ENCODE data around the gene PSMA3. TPM values are rescaled to one million over a fixed set of nuclear protein-coding genes. Genes with fewer than 3 reads are reported as not detected.

The PSMA3 gene
- total RNA-seq, result 100 to 1,000 TPM; 152 to 238 TPM
- polyA plus RNA-seq (ENCODE audit: insufficient read length in 6 of 6), result 100 to 1,000 TPM; 140 to 167 (median 158) TPM
- long read RNA-seq, donor 1, transcript PSMA3-212 (3 exons, 730 nt), result minor isoform, 8 of 175 reads
- long read RNA-seq, donor 1, transcript PSMA3-201 (11 exons, 970 nt), result major isoform, 78 of 175 reads
- long read RNA-seq, donor 1, partial matches to known transcripts, result 81 of 175 reads
- long read RNA-seq, donor 1, other reads (novel, unspliced or antisense), result 5 of 175 reads
- long read RNA-seq, donor 2, transcript PSMA3-201 (11 exons, 970 nt), result major isoform, 62 of 152 reads
- long read RNA-seq, donor 2, transcript PSMA3-212 (3 exons, 730 nt), result minor isoform, 9 of 152 reads
- long read RNA-seq, donor 2, partial matches to known transcripts, result 70 of 152 reads
- long read RNA-seq, donor 2, other reads (novel, unspliced or antisense), result 8 of 152 reads
- long read RNA-seq, donor 3, transcript PSMA3-201 (11 exons, 970 nt), result major isoform, 62 of 135 reads
- long read RNA-seq, donor 3, transcript PSMA3-212 (3 exons, 730 nt), result minor isoform, 7 of 135 reads
- long read RNA-seq, donor 3, partial matches to known transcripts, result 66 of 135 reads
- long read RNA-seq, donor 3, other reads (novel, unspliced or antisense), result 0 of 135 reads
- long read RNA-seq, donor 4, transcript PSMA3-201 (11 exons, 970 nt), result major isoform, 76 of 88 reads
- long read RNA-seq, donor 4, partial matches to known transcripts, result 2 of 88 reads
- long read RNA-seq, donor 4, other reads (novel, unspliced or antisense), result 7 of 88 reads
- long read RNA-seq, donor 5, transcript PSMA3-212 (3 exons, 730 nt), result minor isoform, 11 of 244 reads
- long read RNA-seq, donor 5, transcript PSMA3-201 (11 exons, 970 nt), result major isoform, 56 of 244 reads
- long read RNA-seq, donor 5, partial matches to known transcripts, result 128 of 244 reads
- long read RNA-seq, donor 5, other reads (novel, unspliced or antisense), result 46 of 244 reads
- long read RNA-seq, donor 6, transcript PSMA3-201 (11 exons, 970 nt), result major isoform, 101 of 140 reads
- long read RNA-seq, donor 6, transcript PSMA3-212 (3 exons, 730 nt), result minor isoform, 8 of 140 reads
- long read RNA-seq, donor 6, partial matches to known transcripts, result 30 of 140 reads
- long read RNA-seq, donor 6, other reads (novel, unspliced or antisense), result 0 of 140 reads
- long read RNA-seq, donor 7, transcript PSMA3-201 (11 exons, 970 nt), result major isoform, 40 of 86 reads
- long read RNA-seq, donor 7, transcript PSMA3-212 (3 exons, 730 nt), result minor isoform, 9 of 86 reads
- long read RNA-seq, donor 7, partial matches to known transcripts, result 31 of 86 reads
- long read RNA-seq, donor 7, other reads (novel, unspliced or antisense), result 5 of 86 reads
- long read RNA-seq, donor 8, transcript PSMA3-212 (3 exons, 730 nt), result minor isoform, 7 of 48 reads
- long read RNA-seq, donor 8, transcript PSMA3-201 (11 exons, 970 nt), result major isoform, 37 of 48 reads
- long read RNA-seq, donor 8, partial matches to known transcripts, result 0 of 48 reads
- long read RNA-seq, donor 8, other reads (novel, unspliced or antisense), result 0 of 48 reads
- long read RNA-seq, donor 9, partial matches to known transcripts, result 0 of 1 reads
- long read RNA-seq, donor 9, other reads (novel, unspliced or antisense), result 0 of 1 reads
- long read RNA-seq, donor 10, transcript PSMA3-201 (11 exons, 970 nt), result major isoform, 128 of 138 reads
- long read RNA-seq, donor 10, partial matches to known transcripts, result 4 of 138 reads
- long read RNA-seq, donor 10, other reads (novel, unspliced or antisense), result 5 of 138 reads
- long read RNA-seq, donor 11, transcript PSMA3-212 (3 exons, 730 nt), result minor isoform, 6 of 141 reads
- long read RNA-seq, donor 11, transcript PSMA3-201 (11 exons, 970 nt), result major isoform, 58 of 141 reads
- long read RNA-seq, donor 11, partial matches to known transcripts, result 57 of 141 reads
- long read RNA-seq, donor 11, other reads (novel, unspliced or antisense), result 18 of 141 reads
- long read RNA-seq, donor 12, transcript PSMA3-201 (11 exons, 970 nt), result major isoform, 32 of 51 reads
- long read RNA-seq, donor 12, transcript PSMA3-212 (3 exons, 730 nt), result minor isoform, 7 of 51 reads
- long read RNA-seq, donor 12, partial matches to known transcripts, result 8 of 51 reads
- long read RNA-seq, donor 12, other reads (novel, unspliced or antisense), result 0 of 51 reads

- Histone ChIP-seq H3K4me1 (peaks cover 6 to 46% of the 10 kb centered on the region in 2 donors), H3K9me3 (no peaks in the 10 kb centered on the region), H3K27ac (peak within 1 kb of the TSS; percentile 98), H3K27me3 (no peaks in the 10 kb centered on the region), H3K4me3 (peak within 1 kb of the TSS; percentile 82 to 85), H3K36me3 (peaks cover 0 to 21% of the 10 kb centered on the region in 2 donors)
- TF ChIP-seq CTCF (IDR thresholded peaks at IDR 0.05), result no peak
- peak; percentile 93 for ATAC-seq
- intact Hi-C loops (cut with DNase I), result no loop called here
- DNase-seq, result peak; percentile 94 to 99 (median 98)
Measured at GRCh38 chr14:58244556-58245387, at the start of gene PSMA3. Gene PSMA3, plus strand, starts transcription at chr14:58244843. Its CDS starts 78 bp downstream, at chr14:58244921.

GRCh38 chr14:58196198-58196597 lies 48.4 kb upstream of the PSMA3 start:
- Histone ChIP-seq H3K36me3 (no peaks in the 10 kb centered on the region), H3K4me1 (peaks cover 3 to 8% of the 10 kb centered on the region in 2 donors), H3K9me3 (no peaks in the 10 kb centered on the region), H3K4me3 (no peak overlapping the region), H3K27ac (no peak overlapping the region), H3K27me3 (no peaks in the 10 kb centered on the region)
- TF ChIP-seq CTCF (IDR thresholded peaks at IDR 0.05), result no peak
- intact Hi-C loops (cut with DNase I), result no loop called here
- no peak for ATAC-seq
- no peak for DNase-seq

- intact Hi-C loops (cut with DNase I), result no loop called here
- Histone ChIP-seq H3K36me3 (peaks cover 0 to 3% of the 10 kb centered on the region in 2 donors), H3K4me3 (no peak overlapping the region), H3K27me3 (no peaks in the 10 kb centered on the region), H3K9me3 (no peaks in the 10 kb centered on the region), H3K27ac (no peak overlapping the region), H3K4me1 (peaks cover 9 to 18% of the 10 kb centered on the region in 2 donors)
- ATAC-seq (no peak), DNase-seq (no peak)
- no peak for TF ChIP-seq CTCF (IDR thresholded peaks at IDR 0.05)
Measured at GRCh38 chr14:58198086-58198485, 46.6 kb upstream of the PSMA3 start.

Measured in left lung (tissue), 14 donors.